K562 (cell line): ENCODE data around the gene CHRM3. TPM values are rescaled to one million over a fixed set of nuclear protein-coding genes. Genes with fewer than 3 reads are reported as not detected.

Source experiments
- ATAC-seq: fragments of 200-7000 bp; cut with Tn5 transposase; 3 replicates; pipeline ENCODE4 v1.9.1; 2020; ENCODE audit warnings: moderate library complexity
- BruUV-seq: library from RNA; stranded (reverse); fragments of 400-500 nt; replicated peaks from 2 replicates; lab custom pipeline; 2021; lab: Mats Ljungman, UMichigan
- CTCF ChIA-PET: fragments of 300-600 bp; formaldehyde crosslinking; extraction: SDS; loops from one replicate; lab custom pipeline; 2021; ENCODE audit warnings: low intra/inter-chr PET ratio; lab: Yijun Ruan, JAX
- POLR2A ChIA-PET: fragments of 300-600, 350-650 bp; sonication (Branson Sonifier 250); formaldehyde crosslinking; extraction: SDS; loops from one replicate; lab custom pipeline; 2021; ENCODE audit warnings: antibody characterized with exemption, inconsistent platforms; lab: Yijun Ruan, JAX
- DNase-seq, 4 experiments: peaks; one replicate each; pipeline versions ENCODE4 v3.0.0 to v3.0.0-alpha.2; 2011 to 2018; ENCODE audit warnings: low spot score in 3 of 4, mixed read lengths in 3 of 4; ENCODE audit errors: extremely low read depth in 1 of 4
- FAIRE-seq: peaks from 2 replicates; lab custom pipeline; 2011; peaks lifted over from hg19 to GRCh38; lab: Jason Lieb, UNC
- H2AFZ ChIP-seq: 2 replicates; pipeline ENCODE4 v1.6.0; 2011; ENCODE audit warnings: low read depth, low read length, control low read depth, inconsistent platforms
- H3K27ac ChIP-seq: fragments of 200-600 bp; 3 replicates; pipeline ENCODE4 v1.8.0; 2011; ENCODE audit warnings: low read depth, mild to moderate bottlenecking, control low read depth, inconsistent platforms, low read length, moderate library complexity, mixed read lengths; ENCODE audit errors: extremely low read depth
- H3K27me3 ChIP-seq, 2 experiments: fragments of 300-600 bp in 1 of 2; 2 replicates in 1 of 2; 3 replicates in 1 of 2; pipeline versions ENCODE4 v1.6.0 to v1.8.0; 2011; ENCODE audit warnings: inconsistent platforms in 2 of 2, low read length in 2 of 2, mild to moderate bottlenecking in 1 of 2, mixed read lengths in 1 of 2, moderate library complexity in 1 of 2; ENCODE audit not compliant: control insufficient read depth in 2 of 2, insufficient read depth in 2 of 2
- H3K36me3 ChIP-seq: fragments of 300-600 bp; 3 replicates; pipeline ENCODE4 v1.8.0; 2011; ENCODE audit warnings: mild to moderate bottlenecking, low read length, inconsistent platforms; ENCODE audit not compliant: control insufficient read depth, insufficient read depth
- H3K4me1 ChIP-seq, 2 experiments: fragments of 200-600 bp in 1 of 2; replicated peaks in 1 of 2; 2 replicates in 1 of 2; 3 replicates in 1 of 2; pipeline versions ENCODE4 v1.5.1 to v1.8.0; 2011; ENCODE audit warnings: inconsistent platforms in 2 of 2, low read length in 2 of 2, mild to moderate bottlenecking in 1 of 2, mixed read lengths in 1 of 2, moderate library complexity in 1 of 2; ENCODE audit not compliant: control insufficient read depth in 2 of 2, insufficient read depth in 2 of 2
- H3K4me2 ChIP-seq: 2 replicates; pipeline ENCODE4 v1.6.1; 2011; ENCODE audit warnings: low read length, control low read depth, inconsistent platforms, mixed read lengths; ENCODE audit not compliant: insufficient read depth
- H3K4me3 ChIP-seq: fragments of 200-600 bp; sonication (generic), shearing (Covaris generic); 2 replicates; pipeline ENCODE4 v1.5.1; 2016; ENCODE audit warnings: control low read depth, inconsistent platforms
- H3K79me2 ChIP-seq: fragments of 200-600 bp; 3 replicates; pipeline ENCODE4 v1.8.0; 2011; ENCODE audit warnings: low read length, inconsistent platforms; ENCODE audit not compliant: control insufficient read depth, insufficient read depth
- H3K9ac ChIP-seq, 2 experiments: 2 replicates each; pipeline versions ENCODE4 v1.6.0 to v1.6.1; 2011; ENCODE audit warnings: low read depth in 2 of 2, low read length in 2 of 2, control low read depth in 1 of 2, inconsistent platforms in 1 of 2, mild to moderate bottlenecking in 1 of 2, mixed read lengths in 1 of 2; ENCODE audit not compliant: insufficient read depth in 1 of 2
- H3K9me1 ChIP-seq: one replicate; pipeline ENCODE4 v1.6.0; 2011; ENCODE audit warnings: inconsistent platforms, mild to moderate bottlenecking, low read length, moderate library complexity; ENCODE audit not compliant: control insufficient read depth, insufficient read depth
- H3K9me3 ChIP-seq: replicated peaks from 2 replicates; pipeline ENCODE4 v1.5.1; 2011; ENCODE audit warnings: low read depth, low read length, inconsistent platforms; ENCODE audit not compliant: control insufficient read depth, insufficient read depth
- H4K20me1 ChIP-seq: replicated peaks from 2 replicates; pipeline ENCODE4 v1.6.1; 2011; ENCODE audit warnings: low read length, inconsistent platforms, mixed read lengths; ENCODE audit not compliant: control insufficient read depth, insufficient read depth
- E2F4 ChIP-seq: sonication (generic); formaldehyde crosslinking; IDR thresholded peaks from 2 replicates; pipeline ENCODE4 v1.8.0; 2022; ENCODE audit warnings: mild to moderate bottlenecking, low read depth, missing genetic modification reagents
- EP400 ChIP-seq: fragments of 450-650 bp; IDR thresholded peaks from 2 replicates; pipeline ENCODE4 v1.6.1; 2017; ENCODE audit warnings: antibody characterized with exemption, mild to moderate bottlenecking, moderate library complexity
- FOXP4 ChIP-seq: sonication (generic); formaldehyde crosslinking; IDR thresholded peaks from 2 replicates; pipeline ENCODE4 v1.8.0; 2022; ENCODE audit warnings: mild to moderate bottlenecking, missing genetic modification reagents, borderline replicate concordance
- GATAD2A ChIP-seq: fragments of 450-650 bp; IDR thresholded peaks from 2 replicates; pipeline ENCODE4 v1.6.1; 2017
- MAFK ChIP-seq: IDR thresholded peaks from 2 replicates; pipeline ENCODE4 v1.6.1; 2011; ENCODE audit warnings: low read length, improper control_type of control experiment
- MTF1 ChIP-seq: fragments of 250-450 bp; sonication (Bioruptor Pico); IDR thresholded peaks from 2 replicates; pipeline ENCODE4 v1.9.0; 2021; ENCODE audit warnings: moderate library complexity, mild to moderate bottlenecking, inconsistent platforms, borderline replicate concordance
- NCOA4 ChIP-seq: fragments of 450-650 bp; IDR thresholded peaks from 2 replicates; pipeline ENCODE4 v1.6.1; 2018; ENCODE audit warnings: mild to moderate bottlenecking; ENCODE audit not compliant: partially characterized antibody
- NR2C2 ChIP-seq, 2 experiments: fragments of 200-800 bp in 1 of 2; sonication (Bioruptor generic) in 1 of 2; sonication (generic) in 1 of 2; formaldehyde crosslinking in 1 of 2; IDR thresholded peaks; 2 replicates each; pipeline versions ENCODE4 v1.6.1 to v1.8.0; 2016 to 2022; ENCODE audit warnings: mild to moderate bottlenecking in 1 of 2, missing compliant biosample characterization in 1 of 2, missing genetic modification characterization in 1 of 2, missing genetic modification reagents in 1 of 2
- PHB2 ChIP-seq: fragments of 450-650 bp; IDR thresholded peaks from 2 replicates; pipeline ENCODE4 v1.6.1; 2017; ENCODE audit warnings: low read depth
- TARDBP ChIP-seq: fragments of 450-650 bp; IDR thresholded peaks from 2 replicates; pipeline ENCODE4 v1.6.1; 2016
- YY1 ChIP-seq, 3 experiments: IDR thresholded peaks; 2 replicates each; pipeline ENCODE4 v1.6.1; 2011; ENCODE audit warnings: low read length in 2 of 3, mild to moderate bottlenecking in 2 of 3, moderate library complexity in 2 of 3, borderline replicate concordance in 1 of 3, control low read depth in 1 of 3, low read depth in 1 of 3; ENCODE audit not compliant: insufficient read depth in 3 of 3, insufficient replicate concordance in 2 of 3, control insufficient read depth in 1 of 3, insufficient read length in 1 of 3; ENCODE audit errors: extremely low read depth in 1 of 3
- ZNF384 ChIP-seq: IDR thresholded peaks from 2 replicates; pipeline ENCODE4 v1.6.1; 2012; ENCODE audit warnings: low read depth, low read length, improper control_type of control experiment
- ZNF512 ChIP-seq: IDR thresholded peaks from 2 replicates; pipeline ENCODE4 v1.6.1; 2016; ENCODE audit warnings: missing genetic modification characterization, missing compliant biosample characterization
- ZNF707 ChIP-seq: fragments of 250-450 bp; sonication (Bioruptor Pico); conservative IDR thresholded peaks from 2 replicates; pipeline ENCODE4 v1.8.0; 2022; ENCODE audit warnings: inconsistent platforms, mild to moderate bottlenecking, moderate library complexity
- WGBS: fragments of 100-300 bp; shearing (Covaris generic); methylation state at CpG from one replicate; pipeline ENCODE4 v1.1.6; 2016; ENCODE audit warnings: low coverage, mixed read lengths; ENCODE audit not compliant: insufficient coverage; ENCODE audit errors: missing lambda C conversion rate; 5-methylcytosine and 5-hydroxymethylcytosine counted together
- in situ Hi-C: fragments of 300-500 bp; cut with MboI; formaldehyde crosslinking; loops from 4 replicates; pipeline ENCODE4 v1.15.0; 2018; ENCODE audit warnings: inconsistent platforms, mixed read lengths
- intact Hi-C: fragments of 100-400 bp; cut with micrococcal nuclease; formaldehyde crosslinking; loops from 2 replicates; pipeline ENCODE4 v1.14.2; 2022
- polyA plus RNA-seq, 8 experiments: library from polyadenylated mRNA; depleted of rRNA in 4 of 8; stranded (reverse) in 5 of 8; unstranded in 3 of 8; fragments of >200 nt; fragmentation: Nextera tagmentation in 2 of 8; fragmentation: Illumina TruSeq in 1 of 8; extraction: Ambion mirVana in 2 of 8; extraction: Trizol in 1 of 8; gene quantifications; 2 replicates each; pipeline versions ENCODE4 v1.2.1 to v1.2.3, GENCODE V29; 2011 to 2014; ENCODE audit warnings: inconsistent platforms in 1 of 8, missing spikeins in 1 of 8
- total RNA-seq, 7 experiments: library from RNA; depleted of rRNA in 6 of 7; stranded (reverse); fragments of >200 nt in 6 of 7; fragmentation: Illumina TruSeq in 2 of 7; extraction: Trizol in 2 of 7; gene quantifications; 2 replicates each; pipeline versions ENCODE4 v1.2.1 to v1.2.3, GENCODE V29; 2011 to 2021; ENCODE audit warnings: low replicate concordance in 1 of 7

Gene CHRM3
- total and polyA plus RNA-seq, 9 of the 15 experiments (the other 6 are each of a cell fraction or from before 2014, with no cell fraction given), result 0.03 to 0.18 (median 0.05) TPM; not detected in 4

- TF ChIP-seq E2F4 (no peak), NR2C2 (CRISPR knock-in tag; IDR thresholded peaks at IDR 0.05) (no peak), NR2C2 (tag; IDR thresholded peaks at IDR 0.05) (no peak), ZNF707 (CRISPR knock-in tag) (no peak), TARDBP (no peak), ZNF512 (tag) (no peak), PHB2 (no peak), MTF1 (CRISPR knock-in tag) (no peak)
These were observed 38.6 kb upstream of the CHRM3 start (continued) for GRCh38 chr1:239347776-239348175.

- H3K4me1 ChIP-seq, result no peaks in the 10 kb centered on the region
- H3K9ac ChIP-seq, result no peak overlapping the region
- DNase-seq (no peak), FAIRE-seq (no peak), ATAC-seq (no peak)
- POLR2A ChIA-PET, result no interaction called here
- WGBS, result 0% methylated on average over 6 of the region's 6 CpGs
- no peak overlapping the region for H2AFZ ChIP-seq
- H3K27me3 ChIP-seq, result no peaks in the 10 kb centered on the region
- in situ Hi-C loops (no loop called here), intact Hi-C loops (no loop called here)
- H3K4me3 ChIP-seq, result no peak overlapping the region
- no peak overlapping the region for H3K4me2 ChIP-seq
- H3K9me3 ChIP-seq, result no peaks in the 10 kb centered on the region; the same call in 1 of the 2 replicates
- no peak overlapping the region for H3K27ac ChIP-seq
- CTCF ChIA-PET, result no interaction called here
- no peaks in the 10 kb centered on the region for H3K9me1 ChIP-seq
- H4K20me1 ChIP-seq, result no peaks in the 10 kb centered on the region
- H3K79me2 ChIP-seq, result no peaks in the 10 kb centered on the region
- BruUV-seq, result no TSS peak
- H3K36me3 ChIP-seq, result no peaks in the 10 kb centered on the region
- no peak for TF ChIP-seq NCOA4
- no peak for TF ChIP-seq EP400
- no peak for TF ChIP-seq MAFK
- no peak for TF ChIP-seq ZNF384
- no peak for TF ChIP-seq FOXP4 (CRISPR knock-in tag)
- TF ChIP-seq YY1 (IDR thresholded peaks at IDR 0.05; ENCODE audit: borderline replicate concordance in 1 of 3, control insufficient read depth in 1 of 3, extremely low read depth in 1 of 3, insufficient read depth in 3 of 3, insufficient read length in 1 of 3, insufficient replicate concordance in 2 of 3, low read depth in 1 of 3, low read length in 2 of 3), result no peak
- no peak for TF ChIP-seq GATAD2A
These were observed 37.6 kb upstream of the CHRM3 start for GRCh38 chr1:239348635-239349353.
